Fibroblast of the conjunctiva (primary cell): ENCODE data around the gene ATP8A1.
A peak's percentile ranks its signal among the peaks of the same experiment; 100 is the strongest.

Source experiments
- DNase-seq: peaks from one replicate; pipeline ENCODE4 v3.0.0-alpha.2; 2010; ENCODE audit warnings: low read depth

ATP8A1 gene

DNA sequence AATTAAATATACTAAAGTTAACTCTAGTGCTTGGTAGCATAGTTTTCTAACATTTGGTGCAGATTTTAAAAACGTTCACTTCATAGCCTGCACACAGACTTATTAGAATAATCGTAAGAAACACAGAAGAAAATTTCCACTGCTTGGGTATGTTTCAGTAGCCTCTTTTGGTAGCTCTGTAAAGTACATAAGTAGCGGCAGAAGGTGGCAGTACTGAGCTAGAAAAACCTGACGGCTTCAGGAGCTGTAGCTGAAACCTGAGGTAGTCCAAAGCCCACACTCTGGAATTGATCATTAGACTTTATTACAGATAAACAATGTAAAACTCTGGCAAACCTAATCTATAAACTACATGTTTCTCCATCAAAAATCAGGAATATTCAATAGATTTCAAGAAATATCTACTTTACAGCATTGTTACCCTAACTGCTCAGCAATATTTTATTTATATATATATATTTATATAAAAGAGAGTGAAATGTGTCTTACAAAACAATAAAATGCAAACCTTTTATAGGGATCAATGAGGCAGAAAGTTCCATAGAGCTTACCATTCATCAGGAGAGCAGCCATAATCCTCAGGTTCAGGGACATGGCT is 88.2 kb downstream of the ATP8A1 start:
- DNase-seq, result peak; percentile 57

DNA sequence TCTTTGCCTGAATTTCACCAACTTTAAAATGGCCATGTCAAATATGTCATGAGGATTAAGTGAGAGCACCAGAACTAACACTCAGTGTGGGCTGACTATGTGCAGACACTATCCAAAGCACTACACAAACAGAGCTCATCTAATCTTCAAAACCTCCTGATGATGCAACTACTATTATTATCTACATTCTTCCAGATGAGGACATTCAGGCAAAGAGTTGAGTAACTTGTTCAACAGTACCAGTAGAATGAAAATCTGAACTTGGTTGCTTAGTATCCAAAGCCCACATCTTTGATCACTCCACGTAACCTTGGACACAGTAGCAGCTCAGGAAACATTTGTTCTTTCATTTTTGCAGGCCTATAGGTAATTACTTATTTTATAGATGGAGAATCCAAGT is 90.1 kb downstream of the ATP8A1 start:
- DNase-seq, result no peak

DNA sequence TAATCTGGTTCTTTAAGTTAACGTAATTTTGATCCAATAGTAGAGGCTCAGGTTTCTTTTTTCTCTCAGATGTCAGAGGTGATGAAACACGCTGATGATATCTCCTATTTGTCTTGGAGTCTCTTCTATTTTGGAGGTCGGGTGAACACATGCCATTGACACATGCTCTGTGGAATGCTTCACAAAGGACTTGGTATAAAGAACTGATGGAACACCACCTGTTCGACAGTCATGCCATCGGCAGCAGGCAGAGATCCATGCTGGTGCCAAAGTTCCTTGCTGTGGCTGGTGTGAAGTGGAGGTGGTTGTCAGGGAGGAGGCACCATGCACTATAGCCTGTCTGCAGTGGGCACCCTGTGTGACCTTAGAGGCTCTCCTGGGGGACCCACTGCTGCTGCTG is 94.9 kb downstream of the ATP8A1 start:
- DNase-seq, result no peak

DNA sequence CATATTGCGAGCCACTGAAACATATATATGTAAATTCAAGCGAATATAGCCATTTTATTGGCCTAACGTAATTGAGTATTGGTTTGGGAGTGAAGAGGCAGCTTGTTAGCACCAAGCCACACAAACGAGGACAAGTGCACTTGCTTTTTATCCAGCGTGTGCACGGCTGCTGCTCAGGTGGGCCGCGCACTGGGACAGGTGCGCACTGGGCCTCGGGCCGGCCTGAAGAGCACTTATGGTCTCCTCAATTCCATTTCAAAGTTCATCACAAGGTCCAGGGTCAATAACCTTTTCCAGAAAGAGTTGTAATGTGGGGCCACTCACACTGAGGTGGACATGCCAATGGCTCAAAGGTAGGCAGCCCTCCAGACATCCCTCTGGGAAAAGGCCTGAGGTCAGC is 95.9 kb downstream of the ATP8A1 start:
- no peak for DNase-seq

DNA sequence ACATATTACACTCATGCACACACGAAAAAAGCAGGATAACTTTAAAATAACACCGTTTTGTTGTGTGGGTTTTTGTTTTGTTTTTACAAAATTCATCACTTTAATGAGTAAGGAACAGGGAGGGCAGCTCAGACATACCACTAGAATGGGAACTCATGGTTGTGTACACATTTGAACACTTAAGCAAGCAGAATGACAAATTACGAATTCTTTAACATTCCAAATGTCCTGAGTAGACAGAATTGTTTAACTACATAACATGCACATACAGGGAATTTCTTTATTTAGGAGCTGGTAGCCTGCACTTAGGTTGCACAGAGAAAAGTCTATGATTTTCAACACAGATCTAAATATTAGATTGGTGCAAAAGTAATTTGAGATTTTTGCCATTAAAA is 96.4 kb downstream of the ATP8A1 start:
- DNase-seq, result no peak

DNA sequence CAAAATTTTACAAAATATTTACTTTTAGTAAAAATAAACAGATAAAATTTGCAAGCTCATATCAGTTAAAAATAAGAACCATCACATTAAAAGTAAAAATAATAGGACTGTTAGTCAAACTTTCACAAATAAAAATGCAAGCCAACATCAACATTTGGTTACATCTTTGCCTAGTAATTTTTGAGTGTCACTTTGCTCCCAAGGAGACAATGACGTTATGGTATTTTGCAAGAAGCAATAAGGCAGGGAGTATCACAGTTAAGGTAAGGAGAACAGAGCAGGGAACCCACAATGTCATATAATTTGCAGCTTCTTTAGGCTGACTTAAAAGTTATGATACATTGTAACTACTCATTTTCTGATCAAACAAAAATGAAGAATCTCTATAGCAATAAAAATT is 98.7 kb downstream of the ATP8A1 start:
- no peak for DNase-seq

DNA sequence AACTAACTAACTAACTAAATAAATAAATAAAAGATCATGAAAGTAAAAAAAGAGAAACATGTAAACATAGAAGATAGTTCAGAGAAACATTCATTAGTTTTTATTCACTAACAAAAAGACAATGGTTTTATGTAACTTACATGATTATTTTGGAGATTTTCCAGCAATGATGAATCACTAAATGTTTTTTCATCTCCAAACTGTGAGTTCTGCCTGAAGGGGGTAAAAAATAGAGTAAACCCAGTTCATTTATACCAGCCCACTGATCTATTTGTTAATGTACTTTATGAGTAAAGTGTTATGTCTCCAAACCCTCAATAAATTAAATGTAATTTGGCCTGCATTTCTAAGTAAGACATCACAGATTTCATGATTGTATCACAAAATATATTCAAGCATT is 101.1 kb downstream of the ATP8A1 start:
- DNase-seq, result no peak

DNA sequence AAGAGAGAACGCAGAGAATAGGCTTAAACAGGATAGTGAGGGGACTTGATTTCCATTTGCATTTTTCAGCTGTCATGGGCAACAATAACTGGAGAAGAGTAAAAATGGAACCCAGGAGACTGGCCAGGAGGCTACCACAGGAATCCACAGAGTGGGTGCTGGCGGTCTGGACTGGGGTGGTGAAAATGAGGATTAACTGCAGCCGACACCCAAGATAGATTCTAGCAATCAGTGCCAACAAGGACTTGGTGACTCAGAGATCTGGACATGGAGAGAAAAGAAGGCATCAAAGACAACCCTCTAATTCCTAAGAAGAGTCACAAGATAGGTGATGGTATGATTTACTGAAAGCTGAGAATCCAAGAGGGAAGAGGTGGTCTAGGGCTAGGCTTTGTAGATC is 102.8 kb downstream of the ATP8A1 start:
- no peak for DNase-seq

DNA sequence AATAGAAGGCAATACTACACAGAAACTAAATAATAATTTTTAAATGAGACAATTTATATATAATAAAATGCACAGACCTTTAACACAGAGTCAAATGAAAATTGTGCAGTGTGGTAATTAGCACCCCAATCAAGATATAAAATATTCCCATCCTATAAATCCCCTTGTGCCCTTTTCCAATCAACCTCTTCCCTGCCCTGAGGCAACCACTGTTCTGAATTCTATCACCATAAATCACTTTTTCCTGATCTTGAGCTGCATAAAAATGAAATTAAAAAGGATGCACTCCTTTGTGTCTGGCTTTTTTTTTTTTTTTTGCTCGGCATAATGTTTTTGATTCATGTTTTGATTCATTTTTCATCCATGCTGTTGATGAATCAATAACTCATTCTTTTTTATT is 107.0 kb downstream of the ATP8A1 start:
- no peak for DNase-seq

DNA sequence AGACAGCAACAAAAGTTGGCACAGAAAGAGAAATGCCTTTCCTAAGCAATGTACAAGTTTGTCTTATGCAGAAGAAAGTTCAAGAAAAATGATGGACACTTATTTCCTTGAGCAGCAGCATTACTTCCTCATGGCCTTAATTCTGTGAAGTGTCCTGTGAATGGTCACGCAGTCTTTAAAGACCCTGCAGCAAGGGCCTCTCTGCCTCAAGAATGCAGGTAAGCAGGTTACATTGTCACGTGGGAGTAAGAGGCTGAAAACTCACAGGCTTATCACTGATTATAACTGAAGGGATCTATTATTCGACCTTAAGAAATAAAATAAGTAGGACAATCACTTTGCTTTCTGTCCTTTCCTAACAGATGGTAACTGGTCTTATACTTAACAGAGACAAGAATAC is 109.1 kb downstream of the ATP8A1 start:
- no peak for DNase-seq

DNA sequence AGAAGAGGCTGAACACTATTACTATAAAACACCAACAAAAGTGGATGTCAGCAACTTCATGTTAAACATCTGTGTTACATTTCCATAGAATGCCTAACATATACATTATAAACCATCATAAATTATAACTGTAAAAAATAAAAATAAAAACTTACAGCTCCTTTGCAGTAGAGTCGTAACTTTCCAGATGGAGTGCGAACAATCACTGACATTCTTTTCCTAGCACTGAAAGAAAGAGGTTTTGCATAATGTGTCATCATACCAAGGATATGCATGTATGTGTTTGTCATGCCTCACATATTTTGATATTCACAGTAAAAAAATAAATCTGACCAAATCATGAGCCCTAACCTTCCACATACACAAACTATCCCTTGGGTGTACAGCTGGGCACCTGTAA is 113.1 kb downstream of the ATP8A1 start:
- DNase-seq, result no peak

DNA sequence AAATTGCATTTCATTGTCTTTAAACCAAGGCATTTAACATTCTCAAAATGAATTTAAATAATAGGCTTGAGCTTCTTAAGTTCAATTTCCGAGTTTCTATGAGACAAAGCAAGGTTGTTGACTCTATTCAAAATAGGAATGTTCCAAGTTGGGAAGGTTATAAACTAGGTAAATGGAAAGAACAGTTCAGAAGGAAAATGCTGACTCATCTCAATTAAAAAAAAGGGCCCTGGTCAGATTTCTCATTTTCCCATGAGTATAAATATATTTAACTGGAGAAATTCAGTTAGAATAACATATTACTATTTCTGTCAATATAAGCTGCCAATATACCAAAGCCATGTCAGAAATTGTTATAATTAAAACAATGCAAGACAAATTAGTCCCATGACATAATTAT is 113.8 kb downstream of the ATP8A1 start:
- no peak for DNase-seq

DNA sequence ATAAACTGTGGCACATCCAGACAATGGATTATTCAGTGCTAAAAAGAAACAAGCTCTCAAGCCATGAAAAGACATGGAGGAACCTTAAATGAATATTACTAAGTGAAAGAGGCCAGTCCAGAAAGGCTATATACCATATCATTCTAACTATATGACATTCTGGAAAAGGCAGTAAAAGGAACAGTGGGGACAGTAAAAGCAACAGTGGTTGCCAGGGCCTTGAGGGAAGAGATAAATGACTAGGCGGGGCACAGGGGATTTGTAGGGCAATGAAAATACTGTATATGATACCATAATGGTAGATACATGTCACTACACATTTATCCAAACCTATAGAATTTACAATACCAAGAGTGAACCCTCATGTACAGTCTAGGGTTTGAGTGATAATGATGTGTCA is 115.3 kb downstream of the ATP8A1 start:
- no peak for DNase-seq

DNA sequence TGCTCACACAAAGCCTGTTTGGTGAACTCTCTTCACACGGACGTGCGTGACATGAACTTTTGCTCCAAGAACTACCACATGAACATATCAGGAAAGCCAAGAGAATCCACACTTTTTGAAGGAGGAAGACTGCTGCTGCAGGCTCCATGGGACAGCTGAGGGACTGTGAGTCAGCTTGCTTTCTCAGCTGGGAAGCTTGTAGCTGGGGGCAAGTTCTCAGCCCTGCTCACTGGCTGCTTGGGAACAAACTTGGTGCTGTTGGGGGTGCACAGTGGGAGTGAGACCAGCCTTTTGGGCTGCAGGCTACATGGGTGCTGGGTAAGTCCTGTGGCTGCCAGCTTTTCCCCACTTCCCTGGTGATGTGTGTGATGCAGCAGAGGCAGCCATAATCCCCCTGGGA is 123.9 kb downstream of the ATP8A1 start:
- no peak for DNase-seq

DNA sequence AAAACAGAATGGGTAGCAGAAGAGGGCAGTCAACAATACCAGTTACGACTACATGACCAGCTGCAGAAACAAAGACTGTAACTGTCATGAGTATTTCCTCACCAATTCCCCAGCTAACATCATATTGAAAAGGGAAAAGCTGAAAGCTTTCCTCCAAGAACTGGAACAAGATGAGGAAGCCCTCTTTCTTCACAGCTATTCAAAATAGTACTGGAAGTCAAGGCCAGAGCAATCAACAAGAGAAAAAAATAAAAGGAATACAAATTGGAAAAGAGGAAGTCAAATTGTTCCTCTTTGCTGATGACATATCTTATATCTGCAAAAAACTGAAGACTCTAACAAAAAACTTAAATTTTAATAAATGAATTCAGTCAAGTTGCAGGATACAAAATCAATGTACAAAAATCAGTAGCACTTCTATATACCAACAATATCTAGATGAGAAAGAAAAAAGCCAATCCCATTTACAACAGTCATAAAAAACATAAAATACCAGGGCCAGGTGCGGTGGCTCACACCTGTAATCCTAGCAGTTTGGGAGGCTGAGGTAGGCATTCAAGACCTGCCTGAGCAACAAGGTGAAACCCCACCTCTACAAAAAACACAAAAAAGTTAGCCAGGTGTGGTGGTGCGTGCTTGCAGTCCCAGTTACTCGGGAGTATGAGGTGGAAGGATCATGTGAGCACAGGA is 125.4 kb downstream of the ATP8A1 start:
- DNase-seq, result no peak

DNA sequence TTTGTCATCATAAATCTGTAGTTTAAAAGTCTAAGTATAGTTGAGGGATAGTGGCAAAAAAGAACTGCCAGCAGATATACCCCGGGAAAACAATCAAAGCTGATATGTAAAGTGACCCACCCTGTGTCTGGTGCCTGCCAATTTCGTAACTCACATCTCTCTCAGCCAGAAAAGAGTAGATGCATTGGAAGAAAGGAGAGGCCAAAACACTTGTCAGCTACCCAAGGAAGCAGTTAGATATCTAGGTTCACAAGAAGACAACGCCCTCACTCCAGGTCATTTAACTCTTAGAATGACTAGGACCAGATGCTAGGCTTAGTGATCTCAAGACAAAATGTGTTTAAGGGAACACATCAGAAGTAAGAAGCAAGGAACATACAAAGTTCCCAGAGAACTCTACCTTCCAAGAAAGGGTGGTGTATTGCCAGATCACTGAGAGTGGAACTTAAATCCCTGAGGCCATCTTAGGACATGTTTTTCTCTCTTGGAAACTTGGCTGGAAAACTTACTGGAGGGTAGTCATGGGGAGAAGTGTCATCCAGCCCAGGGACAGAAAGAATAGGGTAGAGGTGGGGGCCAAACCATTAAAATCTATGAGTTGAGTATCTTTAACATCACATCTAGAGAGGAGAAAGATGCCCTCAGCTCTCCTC is 133.7 kb downstream of the ATP8A1 start:
- no peak for DNase-seq

DNA sequence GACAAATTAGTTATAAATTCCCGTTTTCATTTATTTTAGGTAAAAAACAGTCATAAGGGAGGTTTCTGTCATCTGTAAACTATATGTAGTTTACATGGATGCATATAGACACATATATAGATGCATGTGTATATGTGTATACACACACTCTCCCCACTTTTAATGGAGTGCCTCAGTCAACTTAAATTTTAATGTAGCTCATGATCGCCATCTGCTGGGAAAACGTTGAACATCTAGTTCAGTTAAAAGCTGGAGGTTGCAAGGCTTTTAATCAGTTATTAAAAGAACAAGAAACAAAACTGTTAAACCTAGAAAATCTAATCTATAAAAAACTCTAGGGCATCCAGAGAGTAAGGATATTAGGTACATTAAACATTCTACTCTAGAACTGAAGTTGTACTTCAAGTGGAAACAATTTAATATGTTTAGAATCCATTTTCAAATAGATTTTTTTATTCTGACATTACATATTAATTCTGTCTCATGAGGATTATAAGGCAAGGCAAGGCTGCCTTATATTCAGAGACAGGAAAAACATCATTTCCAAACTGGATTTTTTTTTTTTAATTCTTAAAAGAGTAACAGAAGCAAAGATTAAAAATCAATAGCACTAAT is 137.0 kb downstream of the ATP8A1 start:
- DNase-seq, result peak; percentile 16

DNA sequence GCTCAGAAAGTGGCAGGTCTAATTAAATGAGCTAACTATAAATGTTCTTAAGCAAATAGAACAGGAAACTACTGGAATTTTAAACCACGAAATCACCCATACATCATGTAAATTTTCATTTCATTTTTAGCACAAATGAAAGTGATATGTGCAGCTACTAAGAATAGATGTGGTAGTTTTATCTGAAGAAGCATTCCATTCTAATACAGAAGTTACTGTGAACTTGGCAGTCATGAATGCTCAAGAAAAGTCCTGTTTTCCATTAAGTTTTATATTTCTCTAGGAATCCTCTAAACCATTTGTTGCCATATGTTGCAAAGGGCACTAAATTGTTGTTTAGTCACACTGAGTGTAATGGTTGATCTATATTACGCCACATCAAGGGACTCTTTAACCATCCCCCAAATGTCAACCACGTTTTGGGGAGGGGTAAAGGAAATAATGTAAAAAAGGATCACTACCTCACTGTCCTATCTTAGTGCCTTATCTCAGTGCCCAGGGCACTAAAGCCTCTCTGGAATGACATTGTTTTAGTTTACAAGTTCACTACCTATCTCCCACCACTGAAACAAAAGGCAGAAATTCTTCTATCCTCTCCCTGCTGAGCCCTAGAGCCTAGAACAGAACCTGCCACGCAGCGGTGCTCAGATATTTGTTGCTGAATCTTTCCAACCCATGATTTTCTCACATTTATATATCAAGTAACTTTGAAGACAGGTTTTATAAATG is 141.6 kb downstream of the ATP8A1 start:
- no peak for DNase-seq

DNA sequence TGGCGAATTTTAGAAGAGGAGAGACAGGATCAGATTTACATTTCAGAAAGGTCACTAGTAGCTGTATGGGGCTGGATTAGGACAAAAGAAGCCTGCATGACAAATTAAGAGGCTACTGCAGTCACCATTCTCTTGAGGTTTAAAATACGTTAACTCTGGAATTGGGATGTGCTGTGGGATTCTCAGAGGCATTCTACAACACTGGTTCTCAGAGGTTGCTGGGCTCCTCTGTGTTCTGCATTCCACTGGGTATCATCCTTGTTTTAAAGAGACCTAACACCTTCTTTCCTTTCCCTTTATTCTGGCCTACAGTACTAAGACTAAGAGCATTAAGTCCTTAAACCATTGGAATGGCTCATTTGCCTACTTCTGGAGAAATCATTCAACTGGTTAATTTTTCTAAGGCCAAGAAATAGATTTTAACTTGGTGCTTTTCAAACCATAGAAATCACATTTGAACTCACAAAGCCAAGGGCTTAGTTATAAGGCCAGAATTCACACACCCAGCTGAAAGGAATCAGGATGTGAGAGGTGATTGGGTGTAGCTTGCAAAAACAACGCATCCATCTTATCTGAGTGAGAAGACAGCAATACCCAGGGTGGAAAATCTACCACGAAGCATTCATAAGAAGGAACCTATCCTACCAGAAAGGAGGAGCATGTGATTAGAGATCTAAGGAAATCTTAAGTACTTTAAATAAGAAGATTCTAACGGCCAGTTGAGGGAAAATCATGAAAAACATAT is 143.0 kb downstream of the ATP8A1 start:
- DNase-seq, result no peak

DNA sequence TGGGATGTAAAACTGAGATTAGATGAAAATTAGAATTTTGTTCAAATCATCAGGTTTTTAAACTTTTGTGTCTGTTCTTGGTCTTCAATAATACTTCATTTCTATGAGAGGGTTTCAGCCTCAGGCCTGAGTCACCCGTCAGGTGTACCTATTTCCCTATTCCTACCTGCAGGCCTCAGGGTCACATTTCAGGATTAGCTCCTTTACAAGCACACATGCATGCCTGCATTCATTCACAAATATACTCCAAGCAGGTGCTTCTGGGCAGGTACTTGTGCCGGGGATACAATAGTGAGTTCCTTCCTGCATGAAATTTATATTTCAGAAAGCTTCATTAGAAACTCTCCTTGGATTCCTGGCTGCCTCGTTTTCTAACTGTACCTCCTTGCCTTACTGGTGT is 144.7 kb downstream of the ATP8A1 start:
- DNase-seq, result no peak

DNA sequence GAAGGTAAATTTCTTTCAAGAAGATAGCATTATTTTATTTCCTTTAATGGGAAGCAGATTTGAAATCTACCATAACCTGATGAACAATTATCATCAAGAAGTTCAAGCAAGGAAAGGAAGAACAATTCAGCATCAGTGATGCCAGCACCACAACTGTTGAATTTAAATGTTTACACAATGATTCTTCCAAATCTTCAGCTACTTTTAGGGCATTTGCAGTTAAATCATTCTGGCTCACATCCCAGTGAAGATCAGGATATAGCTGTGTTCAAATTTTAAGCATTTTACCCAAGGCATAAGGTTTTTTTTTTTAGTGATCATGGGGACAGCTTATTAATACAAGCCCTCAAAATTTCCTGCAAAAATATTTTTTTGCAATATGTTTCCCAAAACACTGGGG is 146.7 kb downstream of the ATP8A1 start:
- DNase-seq, result no peak
